K562 (cell line): ENCODE measurements around the gene ZNF23.

Experiments
- FOXK2 ChIP-seq, 2 experiments: fragments of 450-650 bp; IDR thresholded peaks in 1 of 2; conservative IDR thresholded peaks in 1 of 2; 2 replicates each; pipeline ENCODE4 v1.6.1; 2016; ENCODE audit warnings: low read depth in 2 of 2, mild to moderate bottlenecking in 1 of 2
- FOXP1 ChIP-seq: sonication (generic); formaldehyde crosslinking; IDR thresholded peaks from 2 replicates; pipeline ENCODE4 v1.8.0; 2022; ENCODE audit warnings: mild to moderate bottlenecking, missing genetic modification reagents
- GABPA ChIP-seq: fragments of 200-800 bp; sonication (Bioruptor generic); conservative IDR thresholded peaks from 2 replicates; pipeline ENCODE4 v1.6.1; 2016; ENCODE audit warnings: low read depth, missing genetic modification characterization, missing compliant biosample characterization
- KAT2B ChIP-seq: IDR thresholded peaks from one replicate; pipeline ENCODE4 v1.6.1; 2012; ENCODE audit warnings: low read depth, mild to moderate bottlenecking, control low read depth, inconsistent platforms, low read length, moderate library complexity
- MIER1 ChIP-seq: fragments of 450-650 bp; IDR thresholded peaks from 2 replicates; pipeline ENCODE4 v1.6.1; 2016; ENCODE audit warnings: antibody characterized with exemption, mild to moderate bottlenecking, low read depth
- NBN ChIP-seq: fragments of 450-650 bp; IDR thresholded peaks from 2 replicates; pipeline ENCODE4 v1.6.1; 2016; ENCODE audit warnings: low read depth, mild to moderate bottlenecking
- NFIC ChIP-seq: fragments of 450-650 bp; IDR thresholded peaks from 2 replicates; pipeline ENCODE4 v1.6.1; 2017; ENCODE audit warnings: mild to moderate bottlenecking, inconsistent platforms
- NFXL1 ChIP-seq: fragments of 450-650 bp; formaldehyde crosslinking; IDR thresholded peaks from 2 replicates; pipeline ENCODE4 v1.4.0; 2021; ENCODE audit warnings: mild to moderate bottlenecking
- POLR3G ChIP-seq: IDR thresholded peaks from 2 replicates; pipeline ENCODE4 v1.6.1; 2011; ENCODE audit not compliant: insufficient read length, insufficient replicate concordance; ENCODE audit errors: extremely low read depth
- ZNF224 ChIP-seq: sonication (generic); formaldehyde crosslinking; IDR thresholded peaks from 2 replicates; pipeline ENCODE4 v1.8.0; 2022; ENCODE audit warnings: mild to moderate bottlenecking, missing genetic modification reagents
- TF ChIP-seq, protein P1 (sequence below), 3 experiments: IDR thresholded peaks in 2 of 3; conservative IDR thresholded peaks in 1 of 3; 2 replicates each; pipeline ENCODE4 v1.5.1; 2011 to 2012; ENCODE audit warnings: low read length in 3 of 3, mild to moderate bottlenecking in 3 of 3, control low read depth in 2 of 3, improper control_type of control experiment in 1 of 3, inconsistent platforms in 1 of 3, low read depth in 1 of 3, mixed read lengths in 1 of 3, moderate library complexity in 1 of 3; ENCODE audit not compliant: insufficient read depth in 2 of 3
- TF ChIP-seq, protein P2 (sequence below): fragments of 450-650 bp; formaldehyde crosslinking; IDR thresholded peaks from 2 replicates; pipeline ENCODE4 v1.4.0; 2022; ENCODE audit warnings: missing genetic modification characterization

DNA sequence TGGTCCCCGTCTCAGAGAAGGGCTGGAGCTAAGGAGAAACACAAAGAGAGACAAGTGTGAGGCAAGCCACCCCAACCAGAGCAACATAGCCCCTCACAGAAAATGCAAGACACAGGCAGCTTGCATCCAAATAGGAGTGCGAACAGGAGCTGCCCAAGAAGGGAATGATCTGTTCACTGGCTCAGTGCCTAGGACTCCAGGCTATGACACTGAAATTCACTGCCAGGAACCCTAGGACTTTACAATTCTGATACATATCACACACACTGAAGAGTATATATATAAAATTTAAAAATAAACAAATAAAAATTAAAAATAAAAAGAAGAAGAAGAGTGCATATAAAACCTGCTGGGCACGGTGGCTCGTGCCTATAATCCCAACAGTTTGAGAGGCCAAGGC is 5.2 kb downstream of the ZNF23 start:
- TF ChIP-seq ZNF224 (CRISPR knock-in tag) = no peak
- no peak for TF ChIP-seq NFIC
- TF ChIP-seq, protein P1, sequence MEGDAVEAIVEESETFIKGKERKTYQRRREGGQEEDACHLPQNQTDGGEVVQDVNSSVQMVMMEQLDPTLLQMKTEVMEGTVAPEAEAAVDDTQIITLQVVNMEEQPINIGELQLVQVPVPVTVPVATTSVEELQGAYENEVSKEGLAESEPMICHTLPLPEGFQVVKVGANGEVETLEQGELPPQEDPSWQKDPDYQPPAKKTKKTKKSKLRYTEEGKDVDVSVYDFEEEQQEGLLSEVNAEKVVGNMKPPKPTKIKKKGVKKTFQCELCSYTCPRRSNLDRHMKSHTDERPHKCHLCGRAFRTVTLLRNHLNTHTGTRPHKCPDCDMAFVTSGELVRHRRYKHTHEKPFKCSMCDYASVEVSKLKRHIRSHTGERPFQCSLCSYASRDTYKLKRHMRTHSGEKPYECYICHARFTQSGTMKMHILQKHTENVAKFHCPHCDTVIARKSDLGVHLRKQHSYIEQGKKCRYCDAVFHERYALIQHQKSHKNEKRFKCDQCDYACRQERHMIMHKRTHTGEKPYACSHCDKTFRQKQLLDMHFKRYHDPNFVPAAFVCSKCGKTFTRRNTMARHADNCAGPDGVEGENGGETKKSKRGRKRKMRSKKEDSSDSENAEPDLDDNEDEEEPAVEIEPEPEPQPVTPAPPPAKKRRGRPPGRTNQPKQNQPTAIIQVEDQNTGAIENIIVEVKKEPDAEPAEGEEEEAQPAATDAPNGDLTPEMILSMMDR (IDR thresholded peaks at IDR 0.05 in 2 of 3, conservative IDR thresholded peaks at IDR 0.05 in 1 of 3; ENCODE audit: insufficient read depth in 2 of 3, low read depth in 1 of 3, low read length in 3 of 3) = no peak
- TF ChIP-seq FOXP1 (CRISPR knock-in tag) = no peak
- TF ChIP-seq FOXK2 (conservative IDR thresholded peaks at IDR 0.05 in 1 of 2, IDR thresholded peaks at IDR 0.05 in 1 of 2; ENCODE audit: low read depth in 2 of 2) = no peak
- no peak for TF ChIP-seq GABPA
- TF ChIP-seq POLR3G = no peak
- TF ChIP-seq, protein P2, sequence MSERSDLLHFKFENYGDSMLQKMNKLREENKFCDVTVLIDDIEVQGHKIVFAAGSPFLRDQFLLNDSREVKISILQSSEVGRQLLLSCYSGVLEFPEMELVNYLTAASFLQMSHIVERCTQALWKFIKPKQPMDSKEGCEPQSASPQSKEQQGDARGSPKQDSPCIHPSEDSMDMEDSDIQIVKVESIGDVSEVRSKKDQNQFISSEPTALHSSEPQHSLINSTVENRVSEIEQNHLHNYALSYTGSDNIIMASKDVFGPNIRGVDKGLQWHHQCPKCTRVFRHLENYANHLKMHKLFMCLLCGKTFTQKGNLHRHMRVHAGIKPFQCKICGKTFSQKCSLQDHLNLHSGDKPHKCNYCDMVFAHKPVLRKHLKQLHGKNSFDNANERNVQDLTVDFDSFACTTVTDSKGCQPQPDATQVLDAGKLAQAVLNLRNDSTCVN (CRISPR knock-in tag) = no peak
- no peak for TF ChIP-seq KAT2B
- no peak for TF ChIP-seq MIER1
- TF ChIP-seq NFXL1 (CRISPR knock-in tag) = no peak
- no peak for TF ChIP-seq NBN
